M059J (cell line): ENCODE measurements around the gene PLP1. TPM values are rescaled to one million over a fixed set of nuclear protein-coding genes. Genes with fewer than 3 reads are reported as not detected.
A peak's percentile ranks its signal among the peaks of the same experiment; 100 is the strongest.
"Not testable (repeated sequence)": the region's sequence is repeated elsewhere in the genome, so short reads cannot be mapped to it uniquely, and the experiment has no call there.

Experiments
- DNase-seq: peaks from one replicate; pipeline ENCODE4 v3.0.0-alpha.2; 2012; ENCODE audit warnings: low read depth
- total RNA-seq: library from RNA; depleted of rRNA; stranded (reverse); fragments of >200 nt; shearing (Covaris generic); gene quantifications from 2 replicates; pipeline ENCODE4 v1.2.3, GENCODE V29; 2014; rRNA removed

PLP1 gene
- total RNA-seq: not detected in 2 replicates

- DNase-seq: no peak
Measured at GRCh38 chrX:103776546-103776945, at the start of gene PLP1. Gene PLP1 (plus strand): TSS chrX:103776840. CDS start chrX:103776996, 156 bp downstream.

GRCh38 chrX:103727115-103727514 lies 49.5 kb upstream of the PLP1 start:
- DNase-seq: no peak

- no peak for DNase-seq
Measured at GRCh38 chrX:103729015-103729414, 47.6 kb upstream of the PLP1 start.

GRCh38 chrX:103730147-103730795 lies 46.4 kb upstream of the PLP1 start:
- DNase-seq: no peak

GRCh38 chrX:103730796-103731493 lies 45.7 kb upstream of the PLP1 start:
- DNase-seq: peak; percentile 38

- DNase-seq: peak; percentile 26
Measured at GRCh38 chrX:103733017-103733416, 43.6 kb upstream of the PLP1 start.

- no peak for DNase-seq
Measured at GRCh38 chrX:103734125-103734760, 42.4 kb upstream of the PLP1 start.

GRCh38 chrX:103737696-103738095 lies 38.9 kb upstream of the PLP1 start:
- no peak for DNase-seq

- DNase-seq: no peak
Measured at GRCh38 chrX:103739421-103739820, 37.2 kb upstream of the PLP1 start.

GRCh38 chrX:103741879-103742278 lies 34.8 kb upstream of the PLP1 start:
- DNase-seq: no peak

GRCh38 chrX:103742339-103742738 lies 34.3 kb upstream of the PLP1 start:
- DNase-seq: no peak

GRCh38 chrX:103747163-103747562 lies 29.5 kb upstream of the PLP1 start:
- no peak for DNase-seq

GRCh38 chrX:103754401-103754800 lies 22.2 kb upstream of the PLP1 start:
- no peak for DNase-seq

- DNase-seq: no peak
Measured at GRCh38 chrX:103756736-103757135, 19.9 kb upstream of the PLP1 start.

- DNase-seq: no peak
Measured at GRCh38 chrX:103758555-103758954, 18.1 kb upstream of the PLP1 start.

GRCh38 chrX:103763541-103763940 lies 13.1 kb upstream of the PLP1 start:
- not testable (repeated sequence) for DNase-seq

GRCh38 chrX:103766813-103767555 lies 9.7 kb upstream of the PLP1 start:
- DNase-seq: not testable (repeated sequence)

- DNase-seq: no peak
Measured at GRCh38 chrX:103773445-103773844, 3.2 kb upstream of the PLP1 start.

- DNase-seq: peak; percentile 54
Measured at GRCh38 chrX:103774070-103774642, 2.5 kb upstream of the PLP1 start.

GRCh38 chrX:103779141-103779789 lies 2.6 kb downstream of the PLP1 start:
- DNase-seq: peak; percentile 16

- DNase-seq: no peak
Measured at GRCh38 chrX:103780336-103781061, 3.9 kb downstream of the PLP1 start.
